NCI-H510A treated with DMSO at 0.1 percent for 48 hours (cell line): Measurements from ENCODE around the gene PIGZ.
A peak's percentile ranks its signal among the peaks of the same experiment; 100 is the strongest.

Experiments used
- DNase-seq: peaks from one replicate; lab custom pipeline; 2025; lab: John Stamatoyannopoulos, UW

The PIGZ gene

DNA sequence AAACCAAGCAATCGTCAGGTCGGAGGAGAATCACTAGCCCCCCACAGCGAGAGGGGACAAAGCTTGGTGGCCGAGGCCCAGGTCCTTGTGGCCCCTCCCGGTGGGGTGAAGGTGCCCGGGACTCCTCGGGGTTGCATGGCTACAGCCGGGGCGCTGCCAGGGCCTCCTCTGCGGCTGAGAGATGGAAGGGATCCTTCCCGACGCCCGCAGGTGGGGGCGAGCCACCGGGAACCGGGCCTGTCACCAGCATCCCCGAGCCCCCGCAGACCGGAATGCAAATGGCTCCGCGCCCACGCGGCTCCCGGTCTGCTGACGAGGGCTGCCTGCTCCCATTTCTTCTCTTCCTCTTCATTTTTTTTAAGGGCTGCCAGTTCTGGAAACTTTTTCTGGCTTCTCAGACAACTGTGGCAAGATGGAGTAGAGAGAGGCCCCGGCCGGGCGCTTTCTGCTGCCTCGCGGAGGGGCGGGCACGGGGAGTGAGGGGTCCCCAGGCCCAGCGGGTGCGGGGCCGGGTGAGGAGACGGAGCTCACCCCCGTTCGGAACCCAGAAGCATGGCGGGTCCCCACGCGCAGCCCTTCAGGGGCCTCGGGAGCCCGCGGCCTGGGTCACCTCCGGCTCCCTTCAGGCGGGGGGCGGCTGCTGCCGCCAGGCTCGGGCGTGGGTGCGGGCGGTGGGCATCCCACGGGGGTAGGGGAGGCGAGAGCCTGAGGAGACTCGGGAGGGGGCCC is 33.5 kb upstream of the PIGZ start:
- no peak for DNase-seq

DNA sequence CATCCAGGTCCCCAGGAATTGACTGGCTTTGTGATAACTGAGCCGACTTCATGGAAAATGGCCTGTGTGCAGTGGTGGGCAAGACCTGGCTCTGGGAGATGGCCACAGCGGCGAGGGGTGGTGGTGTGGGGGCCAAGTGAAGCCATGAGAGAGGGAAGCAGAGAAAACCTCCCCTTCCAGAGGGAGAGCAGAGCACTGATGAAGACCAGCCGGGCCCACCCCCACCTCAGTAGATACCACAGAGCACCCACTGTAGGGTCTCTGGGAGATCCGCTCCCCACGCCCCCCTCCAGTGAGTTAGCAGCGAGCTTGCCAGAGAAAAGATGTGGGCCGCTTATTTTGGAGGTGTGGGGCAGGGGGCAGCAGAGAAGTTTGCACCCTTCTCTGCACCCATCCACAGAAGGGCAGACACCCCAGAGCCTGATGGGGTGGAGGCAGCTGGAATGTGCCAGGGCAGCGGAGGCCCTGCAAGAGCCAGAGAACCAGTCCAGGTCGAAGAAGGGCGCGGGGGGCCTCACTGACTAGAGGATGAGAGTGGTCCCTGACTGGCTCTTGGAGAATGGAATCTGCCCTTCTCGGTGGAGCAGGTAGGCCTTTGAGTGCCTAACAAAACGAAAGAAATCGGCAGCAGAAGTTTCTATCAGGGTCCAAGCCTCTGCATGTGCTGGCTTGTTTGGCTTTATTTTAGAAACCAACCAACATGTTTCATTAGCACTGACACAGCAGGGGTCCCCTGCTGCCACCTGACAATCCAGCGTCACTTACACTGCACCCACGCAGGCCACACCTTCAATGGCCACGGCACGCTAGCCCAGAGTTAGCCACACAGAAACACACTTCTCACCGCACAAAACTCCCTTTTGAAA is 32.7 kb upstream of the PIGZ start:
- DNase-seq, result no peak

DNA sequence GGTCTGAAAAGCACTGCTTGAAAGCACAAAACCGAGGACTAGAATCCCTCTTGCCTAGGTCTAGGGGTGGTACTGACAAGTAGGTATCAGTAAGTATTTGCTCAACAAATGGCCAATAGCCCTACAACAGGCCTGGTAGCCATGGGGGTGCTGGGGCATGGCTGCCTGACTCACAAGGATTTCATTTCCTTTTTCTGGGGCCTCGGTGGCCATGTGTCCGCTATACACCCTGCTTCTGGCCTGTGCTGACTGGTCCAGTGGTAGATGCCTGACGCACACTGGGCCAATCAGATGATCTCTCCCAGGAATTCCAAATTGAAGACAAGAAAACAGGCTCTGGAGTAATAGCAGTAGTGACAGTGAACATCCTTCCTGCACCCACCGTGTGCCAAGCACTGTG is 31.6 kb upstream of the PIGZ start:
- no peak for DNase-seq

DNA sequence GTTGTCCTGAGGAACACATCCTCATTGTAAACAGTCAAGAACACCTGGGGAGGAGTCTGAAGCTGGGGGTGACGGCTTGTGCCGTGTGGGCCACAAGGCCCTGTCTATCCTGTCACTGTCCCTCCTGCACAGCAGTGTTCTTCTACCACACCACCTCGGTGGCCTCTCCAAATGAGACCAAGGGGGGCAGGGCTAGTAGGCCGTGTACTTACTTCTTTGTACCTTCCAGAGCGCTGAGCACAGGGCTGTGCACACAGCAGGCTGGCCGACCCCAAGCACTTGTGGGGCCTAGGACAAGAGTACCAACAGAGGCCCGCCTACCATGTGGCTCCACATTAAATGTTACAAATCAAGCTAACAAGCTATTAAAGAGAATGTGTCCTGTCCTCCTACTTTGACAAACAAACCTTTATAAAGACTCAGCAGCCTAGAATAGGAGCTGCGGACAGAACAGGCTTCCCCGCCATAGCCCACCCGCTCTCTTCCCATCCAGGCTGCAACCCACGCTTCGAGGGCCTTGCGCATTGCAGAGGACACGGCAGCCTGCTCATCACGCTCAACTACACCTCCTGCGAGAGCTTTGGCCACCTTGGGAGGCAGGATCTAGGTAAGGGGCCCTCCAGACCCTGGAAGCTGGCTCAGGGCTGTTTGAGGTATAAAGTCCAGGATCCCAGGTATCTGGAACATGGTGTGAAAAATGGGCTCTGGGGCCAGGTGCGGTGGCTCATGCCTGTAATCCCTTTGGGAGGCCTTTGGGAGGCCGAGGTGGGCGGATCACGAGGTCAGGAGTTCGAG is 30.5 kb upstream of the PIGZ start:
- DNase-seq, result no peak

DNA sequence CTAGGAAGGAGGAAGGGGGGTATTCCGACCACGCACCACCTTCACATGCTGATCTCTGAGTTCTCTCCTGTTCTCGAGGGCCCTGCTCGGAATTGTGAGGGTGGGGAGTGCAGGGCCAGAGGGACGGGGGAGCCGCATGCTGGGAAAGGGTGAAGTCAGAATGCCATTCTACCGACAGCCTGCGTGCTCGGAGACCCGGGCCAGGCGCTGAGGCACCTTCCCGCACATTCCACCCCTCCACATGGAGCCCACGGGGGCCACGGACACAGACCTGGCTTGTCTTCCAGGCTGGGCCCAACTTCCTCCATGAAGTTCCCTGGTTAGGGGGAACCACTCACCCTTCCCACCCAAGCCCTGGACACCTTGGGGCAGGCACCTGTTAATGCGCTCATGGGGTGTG is 28.7 kb upstream of the PIGZ start:
- DNase-seq, result no peak

DNA sequence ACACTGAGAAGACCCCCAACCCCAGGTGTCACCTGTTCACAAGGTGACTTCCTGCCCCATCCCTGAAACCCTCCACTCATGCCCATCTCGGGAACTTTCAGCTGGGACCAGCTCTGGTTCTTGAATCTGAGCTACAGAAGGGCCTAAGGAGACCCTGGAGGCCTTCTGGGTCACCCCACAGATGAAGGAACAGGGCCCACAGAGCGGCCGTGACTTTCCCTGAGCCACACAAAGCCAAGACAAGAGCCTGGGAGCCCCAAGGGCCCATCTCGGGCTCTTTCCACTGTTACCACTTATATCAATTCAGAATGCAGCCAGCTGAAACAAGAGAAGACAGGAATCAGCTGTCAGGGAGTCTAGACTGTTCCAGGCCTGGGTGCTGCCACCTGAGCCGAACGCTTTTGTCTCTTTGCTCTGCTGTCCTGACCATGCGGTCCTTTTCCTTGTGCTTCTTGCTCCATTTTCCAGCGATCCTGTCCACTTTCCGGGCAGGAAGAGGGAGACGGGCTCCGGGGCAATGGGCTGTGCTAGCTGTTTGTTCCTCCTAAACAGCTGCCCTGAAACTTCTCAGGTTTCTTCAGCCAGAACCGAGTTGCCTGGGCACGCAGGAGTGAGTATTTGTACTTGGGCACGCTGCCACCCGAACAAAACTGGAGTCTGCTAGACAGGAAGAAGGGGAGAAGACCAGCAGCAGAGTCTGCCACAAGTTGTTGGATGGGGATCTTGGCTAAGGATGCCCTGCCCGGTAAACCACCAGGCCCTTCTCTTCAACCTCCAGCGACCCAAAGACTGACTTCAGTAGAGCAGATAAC is 28.0 kb upstream of the PIGZ start:
- peak; percentile 82 for DNase-seq

DNA sequence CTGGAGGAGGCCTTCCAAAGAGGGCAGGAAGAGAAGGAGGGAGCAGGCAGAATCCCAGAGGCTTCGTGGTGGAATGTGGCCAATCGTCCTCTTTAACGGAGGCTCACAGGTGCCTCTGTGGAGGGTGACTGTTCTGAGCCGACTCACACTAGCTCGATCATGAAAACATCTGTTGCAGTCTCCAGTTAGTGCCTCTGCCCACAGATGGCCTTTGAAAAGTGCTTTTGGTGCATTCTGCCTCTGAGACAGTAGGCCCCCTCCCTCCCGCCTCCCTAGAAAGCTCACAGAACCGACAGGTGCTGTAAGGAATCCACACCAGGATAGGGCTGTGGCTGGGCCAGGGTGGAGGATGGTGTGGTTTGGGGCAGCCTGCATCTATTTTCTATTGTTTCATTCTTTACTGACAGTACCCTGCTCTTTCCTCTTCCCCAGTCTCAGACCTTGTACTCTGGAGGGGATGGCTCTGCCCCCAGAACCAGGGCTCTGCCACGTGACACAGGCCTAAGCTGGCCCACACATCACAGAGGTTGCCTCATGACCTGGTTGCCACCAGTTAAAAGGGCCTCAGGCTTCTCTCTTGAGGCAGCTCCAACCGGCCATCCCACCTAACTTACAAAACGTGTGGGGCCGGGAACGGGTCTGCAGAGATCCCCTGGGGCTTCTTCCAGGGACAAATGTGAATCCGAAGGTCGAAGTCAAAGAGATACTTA is 27.2 kb upstream of the PIGZ start:
- peak; percentile 58 for DNase-seq

DNA sequence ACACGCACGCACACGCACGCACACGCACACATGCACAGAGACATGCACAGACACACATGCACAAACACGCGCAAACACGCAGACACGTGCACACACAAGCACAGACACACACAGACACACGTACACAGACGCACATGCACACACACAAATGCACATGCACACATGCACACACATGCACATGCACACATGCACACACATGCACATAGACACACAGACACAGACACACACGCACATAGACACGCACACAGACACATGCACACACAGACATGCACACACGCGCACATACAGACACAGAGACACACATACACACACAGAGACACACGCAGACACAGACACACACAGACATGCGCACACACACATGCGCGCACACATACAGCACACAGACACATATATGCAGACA is 26.4 kb upstream of the PIGZ start:
- DNase-seq, result no peak

DNA sequence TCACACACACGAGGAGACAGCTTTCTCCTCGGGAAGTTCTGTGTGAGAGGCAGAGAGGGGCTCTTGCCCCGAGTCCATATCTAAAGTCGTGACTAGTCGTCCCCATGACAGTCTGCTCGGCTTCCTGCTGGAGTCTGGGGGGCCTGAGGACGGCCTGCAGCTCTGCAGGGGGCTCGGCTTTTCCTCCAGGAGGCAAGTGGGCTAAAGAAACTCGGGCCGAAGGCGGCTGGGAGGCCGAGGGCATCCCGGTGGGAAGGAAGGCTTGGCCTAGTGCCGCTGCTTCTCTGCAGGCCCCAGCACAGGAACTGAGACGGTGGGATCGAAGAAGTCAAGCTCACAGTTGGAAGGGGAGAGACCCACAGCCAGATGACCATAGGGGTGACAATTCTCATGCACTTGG is 25.4 kb upstream of the PIGZ start:
- no peak for DNase-seq

DNA sequence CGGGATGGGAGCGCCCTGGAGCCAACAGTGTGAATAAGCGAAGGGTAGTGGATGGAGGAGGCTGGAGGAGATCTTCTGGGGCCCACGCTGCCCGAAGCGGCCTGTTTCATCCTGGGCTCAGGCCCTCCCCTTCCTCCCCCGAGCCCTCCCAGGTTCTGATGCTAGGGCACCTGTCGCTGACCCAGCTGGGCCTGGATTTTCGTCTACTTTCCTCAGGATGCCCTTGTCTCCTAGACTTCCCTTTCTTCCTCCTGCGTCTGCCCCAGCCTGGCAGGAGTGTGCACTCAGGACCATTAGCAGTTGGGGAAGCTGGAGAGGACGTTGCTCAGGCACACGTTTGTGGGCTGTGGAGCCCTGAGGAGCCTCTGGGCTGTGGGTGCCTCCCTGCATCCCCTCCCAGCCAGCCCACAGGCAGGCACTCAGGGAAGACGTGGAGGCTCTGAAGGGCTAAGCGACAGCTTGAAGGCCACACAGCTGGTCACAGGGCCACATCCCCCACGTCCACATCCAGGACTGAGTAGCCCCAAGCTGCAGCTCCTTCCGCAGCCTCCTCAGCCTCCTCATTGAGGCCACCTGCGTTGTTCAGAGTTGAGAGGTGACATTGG is 23.9 kb upstream of the PIGZ start:
- no peak for DNase-seq

DNA sequence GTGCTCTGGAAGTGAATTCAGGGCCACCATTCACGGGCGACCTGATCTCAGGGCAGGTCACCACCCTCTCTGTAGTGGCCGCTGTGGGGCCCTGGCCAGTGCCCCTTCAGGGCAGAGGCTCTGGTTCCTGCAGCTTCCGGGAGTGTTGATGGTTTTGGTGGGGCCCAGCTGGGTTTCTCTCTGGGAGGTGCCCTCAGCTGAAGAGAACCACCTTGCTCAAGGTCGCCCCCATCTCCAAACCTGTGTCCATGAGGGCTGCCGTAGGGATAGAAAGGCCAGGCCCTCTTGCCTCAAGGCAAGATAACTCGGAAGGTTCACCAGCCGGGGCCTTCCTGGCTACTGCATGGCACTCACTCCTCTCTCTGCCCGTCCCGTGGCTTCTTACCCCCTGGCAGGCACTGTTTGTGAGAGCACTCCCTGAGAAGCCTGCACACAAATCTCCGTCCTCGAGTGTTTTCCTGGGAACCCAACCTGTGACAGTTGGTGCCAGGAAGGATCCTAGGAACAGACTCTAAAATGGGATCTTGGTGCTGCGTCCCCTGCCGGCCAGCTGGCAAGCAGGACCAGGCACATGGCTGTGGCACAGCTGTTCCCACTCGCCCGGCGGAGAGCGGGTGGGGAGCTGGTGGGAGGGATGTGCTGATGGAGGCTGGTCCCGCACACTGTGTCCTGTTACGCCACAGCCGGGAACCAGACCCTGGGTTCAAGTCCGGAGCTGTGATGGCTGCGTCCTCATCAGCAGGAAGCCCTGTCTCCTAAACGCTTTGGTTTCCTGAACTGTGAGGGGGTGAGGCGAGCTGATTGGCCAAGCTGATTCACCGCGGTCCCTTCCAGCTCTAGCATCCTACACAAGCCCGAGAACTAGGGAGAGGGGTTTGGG is 23.2 kb upstream of the PIGZ start:
- no peak for DNase-seq

DNA sequence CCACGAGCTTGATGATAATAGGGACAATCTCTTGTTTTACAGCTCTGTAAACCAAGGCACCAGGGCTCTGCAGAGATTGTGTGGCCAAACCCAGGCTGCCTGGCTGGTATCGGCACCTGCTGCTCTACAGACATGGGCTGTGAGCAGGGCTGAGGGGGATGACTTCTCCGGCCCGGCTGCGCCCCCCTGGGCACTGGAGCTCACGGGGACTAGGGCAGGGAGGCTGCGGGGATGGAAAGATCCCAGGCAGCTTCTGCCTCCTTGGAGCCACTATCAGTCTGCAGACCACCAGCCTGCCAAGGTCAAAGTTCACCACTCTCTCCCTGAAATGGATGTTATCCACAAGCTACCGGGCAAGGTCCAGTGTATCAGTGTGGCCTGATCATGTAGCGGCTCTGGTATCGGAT is 22.0 kb upstream of the PIGZ start:
- no peak for DNase-seq

DNA sequence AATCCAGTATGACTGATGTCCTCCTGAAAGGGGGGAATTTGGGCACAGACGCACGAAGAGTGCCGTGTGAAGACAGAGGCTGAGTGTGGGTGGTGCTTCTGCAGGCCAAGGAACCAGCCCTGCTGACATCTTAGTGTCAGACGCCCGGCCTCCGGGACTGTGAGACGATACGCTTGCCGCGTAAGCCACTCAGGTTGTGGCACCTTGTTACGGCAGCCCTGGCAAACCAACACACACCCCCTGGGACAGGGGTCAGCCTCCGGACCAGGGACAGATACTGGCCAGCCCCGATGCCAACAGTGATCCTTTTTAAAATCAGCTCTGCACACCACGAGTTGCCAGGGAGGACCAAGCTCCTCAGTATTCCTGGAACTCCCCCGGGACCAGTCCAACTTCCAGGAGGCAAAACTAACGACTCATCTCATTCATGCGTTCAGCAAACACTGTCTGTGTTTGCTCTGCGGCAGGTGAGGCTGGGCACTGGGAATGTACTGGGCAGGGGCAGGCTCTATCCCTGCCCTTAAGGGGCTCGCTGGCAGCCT is 21.2 kb upstream of the PIGZ start:
- DNase-seq, result peak; percentile 91

DNA sequence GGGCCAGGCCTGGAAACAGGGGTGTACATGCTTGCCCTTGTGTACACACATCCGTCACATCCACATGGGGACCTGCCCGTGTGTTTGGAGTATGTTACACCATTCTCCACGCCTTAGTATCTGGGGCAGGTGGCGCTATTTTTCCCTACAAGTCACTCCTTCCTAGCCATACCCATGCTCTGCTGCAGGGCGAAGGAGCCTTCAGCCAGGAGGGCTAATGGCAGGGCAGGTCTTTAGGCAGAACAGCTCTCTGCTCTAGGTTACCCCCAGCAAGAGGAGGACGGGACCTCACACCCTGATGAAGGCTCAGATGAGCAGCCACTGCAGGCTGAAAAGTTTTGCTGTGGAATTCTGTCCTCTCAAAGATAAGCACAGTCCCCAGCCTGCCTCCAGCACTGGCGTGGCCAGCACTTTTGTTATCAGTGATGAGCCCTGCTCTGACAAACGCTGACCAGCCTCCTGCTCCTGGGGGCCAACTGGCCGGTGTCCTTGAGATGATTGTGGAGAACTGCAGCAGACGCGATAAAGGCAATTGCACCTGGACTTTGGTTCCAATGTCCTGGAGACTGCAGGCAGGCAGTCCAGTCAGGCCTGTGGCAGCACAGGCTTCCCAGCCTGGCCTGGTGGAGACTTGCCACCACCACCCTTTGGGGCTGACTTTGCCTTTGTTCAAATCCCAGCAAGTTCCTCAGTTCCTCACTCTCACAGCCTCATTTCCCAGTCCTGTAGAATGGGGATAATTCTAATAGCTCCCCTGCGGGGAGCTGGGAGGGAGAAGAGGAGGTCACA is 19.8 kb upstream of the PIGZ start:
- peak; percentile 32 for DNase-seq

DNA sequence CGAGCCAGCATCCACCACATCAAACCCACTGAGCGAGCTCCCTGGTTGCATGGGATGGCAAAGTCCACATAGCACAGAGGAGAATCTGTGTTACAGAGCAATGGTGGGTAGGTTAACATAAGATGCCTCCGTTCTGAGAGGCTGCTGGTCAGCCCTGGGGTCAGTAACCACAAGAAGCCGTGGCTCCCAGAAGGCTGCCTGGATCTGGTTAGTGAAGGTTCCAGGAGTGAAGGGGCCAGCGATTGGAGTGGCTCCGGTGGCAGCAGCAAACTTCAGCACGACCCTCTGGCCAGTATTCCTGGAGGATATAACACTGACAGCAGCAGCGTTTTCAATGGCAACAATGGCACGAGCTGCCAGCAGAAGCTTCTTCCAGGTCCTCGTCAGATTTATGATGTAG is 18.4 kb upstream of the PIGZ start:
- no peak for DNase-seq

DNA sequence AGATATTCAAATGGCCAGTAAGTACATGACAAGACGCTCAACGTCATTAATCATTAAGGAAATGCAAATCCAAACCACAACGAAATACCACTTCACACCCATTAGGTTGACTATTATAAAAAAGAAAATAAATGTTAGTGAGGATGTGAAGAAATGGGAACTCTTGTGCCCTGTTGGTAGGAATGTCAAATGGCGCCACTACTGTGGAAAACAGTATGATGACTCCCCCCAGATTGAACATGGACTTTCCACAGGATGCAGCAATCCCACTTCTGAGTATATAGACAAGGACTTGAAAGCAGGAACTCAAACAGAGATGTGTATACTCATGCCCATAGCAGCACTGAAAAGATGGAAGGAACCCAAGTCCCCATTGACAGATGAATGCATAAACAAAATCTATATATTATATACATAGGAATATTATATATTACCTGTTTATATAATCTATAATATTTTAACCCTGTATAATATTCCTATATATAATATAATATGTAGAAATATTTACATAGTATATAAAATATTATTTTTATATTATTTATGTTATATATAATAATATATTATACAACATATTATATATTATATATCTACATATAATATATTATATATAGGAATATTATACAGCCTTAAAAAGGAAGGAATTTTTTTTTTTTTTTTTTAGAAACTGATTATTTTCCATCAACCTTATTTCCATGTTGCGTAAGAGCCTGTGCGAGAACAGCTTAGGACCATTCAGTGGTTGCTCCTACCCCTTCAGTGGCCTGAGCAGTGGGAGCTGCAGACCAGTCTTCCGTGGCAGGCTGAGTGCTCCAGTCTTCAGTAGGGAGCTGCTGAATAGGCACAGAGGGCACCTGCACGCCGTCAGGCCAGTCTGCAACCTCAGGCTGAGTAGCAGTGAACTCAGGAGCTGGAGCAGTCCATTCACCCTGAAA is 17.6 kb upstream of the PIGZ start:
- DNase-seq, result no peak

DNA sequence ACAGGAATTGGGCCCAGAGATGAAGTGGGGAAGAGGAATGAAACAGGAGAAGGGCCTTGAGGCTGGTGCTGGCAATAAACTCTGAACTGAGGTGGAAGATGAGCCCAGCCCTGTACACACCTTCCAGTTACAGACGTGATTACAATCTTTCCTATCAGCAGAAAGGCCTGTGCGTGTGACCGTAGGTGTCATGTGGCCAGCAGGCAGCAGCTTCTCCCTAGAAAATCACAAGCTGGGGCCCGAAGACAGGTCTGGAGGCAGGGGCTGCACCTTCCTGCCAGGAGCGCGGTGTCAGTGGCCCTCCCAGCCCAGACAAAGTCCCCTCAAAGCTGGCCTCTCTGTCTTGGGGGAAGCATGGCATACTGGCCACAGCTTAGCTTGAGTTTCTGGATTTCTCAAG is 16.7 kb upstream of the PIGZ start:
- DNase-seq, result no peak

DNA sequence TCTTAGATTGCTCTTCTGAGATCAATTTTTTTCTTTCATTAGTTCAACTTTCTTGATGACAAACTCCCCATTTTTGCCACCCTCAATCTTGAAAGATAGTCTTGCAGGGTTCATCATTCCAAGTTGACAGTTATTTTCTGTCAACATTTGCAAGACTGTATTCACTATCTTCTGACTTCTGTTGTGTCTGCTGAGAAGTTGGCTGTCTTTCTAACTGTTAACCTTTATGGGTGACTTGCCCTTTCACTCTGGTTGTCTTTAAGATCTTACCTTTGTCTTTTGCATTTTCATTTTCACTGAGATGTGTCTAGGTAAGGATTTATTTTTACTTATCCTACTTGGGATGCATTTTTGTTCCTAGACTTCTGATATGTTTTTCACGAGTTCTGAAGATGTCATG is 14.6 kb upstream of the PIGZ start:
- DNase-seq, result no peak
